Measurements from ENCODE around the gene FGF22. TPM values are rescaled to one million over a fixed set of nuclear protein-coding genes. Genes with fewer than 3 reads are reported as not detected.
"Not testable (repeated sequence)": the region's sequence is repeated elsewhere in the genome, so short reads cannot be mapped to it uniquely, and the experiment has no call there.

The FGF22 gene
- total RNA-seq, 1 donor, result 0.10 TPM

GRCh38 chr19:602391-603301 lies 37.0 kb upstream of the FGF22 start:
- no peaks in the 10 kb centered on the region for H3K4me1 ChIP-seq (ENCODE audit: insufficient read depth, low read length)
- H3K27me3 ChIP-seq (ENCODE audit: insufficient read depth, low read length), result no peaks in the 10 kb centered on the region
- no peak overlapping the region for H3K4me3 ChIP-seq (ENCODE audit: low read length)
- H3K9me3 ChIP-seq (ENCODE audit: low read depth, low read length), result no peaks in the 10 kb centered on the region

- not testable (repeated sequence) for H3K4me3 ChIP-seq (ENCODE audit: low read length); H3K4me1 ChIP-seq (ENCODE audit: insufficient read depth, low read length); H3K9me3 ChIP-seq (ENCODE audit: low read depth, low read length); H3K27me3 ChIP-seq (ENCODE audit: insufficient read depth, low read length)
Observed at GRCh38 chr19:603302-603639, 36.4 kb upstream of the FGF22 start.

GRCh38 chr19:603779-604178 lies 35.9 kb upstream of the FGF22 start:
- not testable (repeated sequence) for H3K27me3 ChIP-seq (ENCODE audit: insufficient read depth, low read length); H3K4me1 ChIP-seq (ENCODE audit: insufficient read depth, low read length); H3K4me3 ChIP-seq (ENCODE audit: low read length); H3K9me3 ChIP-seq (ENCODE audit: low read depth, low read length)

- Histone ChIP-seq H3K4me1 (ENCODE audit: insufficient read depth, low read length) (peaks cover 10% of the 10 kb centered on the region), H3K4me3 (ENCODE audit: low read length) (no peak overlapping the region), H3K9me3 (ENCODE audit: low read depth, low read length) (no peaks in the 10 kb centered on the region), H3K27me3 (ENCODE audit: insufficient read depth, low read length) (no peaks in the 10 kb centered on the region)
Observed at GRCh38 chr19:604355-604754, 35.3 kb upstream of the FGF22 start.

GRCh38 chr19:605061-605971 lies 34.4 kb upstream of the FGF22 start:
- peaks cover 19% of the 10 kb centered on the region for H3K4me1 ChIP-seq (ENCODE audit: insufficient read depth, low read length)
- not testable (repeated sequence) for H3K4me3 ChIP-seq (ENCODE audit: low read length); H3K9me3 ChIP-seq (ENCODE audit: low read depth, low read length); H3K27me3 ChIP-seq (ENCODE audit: insufficient read depth, low read length)

- Histone ChIP-seq H3K27me3 (ENCODE audit: insufficient read depth, low read length) (no peaks in the 10 kb centered on the region), H3K4me1 (ENCODE audit: insufficient read depth, low read length) (peaks cover 30% of the 10 kb centered on the region)
Observed at GRCh38 chr19:607301-608154, 32.2 kb upstream of the FGF22 start.

GRCh38 chr19:608155-609003 lies 31.3 kb upstream of the FGF22 start:
- Histone ChIP-seq H3K9me3 (ENCODE audit: low read depth, low read length) (no peaks in the 10 kb centered on the region), H3K4me3 (ENCODE audit: low read length) (no peak overlapping the region), H3K27me3 (ENCODE audit: insufficient read depth, low read length) (no peaks in the 10 kb centered on the region), H3K4me1 (ENCODE audit: insufficient read depth, low read length) (peaks cover 30% of the 10 kb centered on the region)

More at GRCh38 chr19:607301-608154, 32.2 kb upstream of the FGF22 start:
- Histone ChIP-seq H3K9me3 (ENCODE audit: low read depth, low read length) (no peaks in the 10 kb centered on the region), H3K4me3 (ENCODE audit: low read length) (no peak overlapping the region)

GRCh38 chr19:609004-609346 lies 30.7 kb upstream of the FGF22 start:
- peaks cover 30% of the 10 kb centered on the region for H3K4me1 ChIP-seq (ENCODE audit: insufficient read depth, low read length)
- no peaks in the 10 kb centered on the region for H3K27me3 ChIP-seq (ENCODE audit: insufficient read depth, low read length)
- no peaks in the 10 kb centered on the region for H3K9me3 ChIP-seq (ENCODE audit: low read depth, low read length)
- H3K4me3 ChIP-seq (ENCODE audit: low read length), result no peak overlapping the region

- peaks cover 30% of the 10 kb centered on the region for H3K4me1 ChIP-seq (ENCODE audit: insufficient read depth, low read length)
- H3K27me3 ChIP-seq (ENCODE audit: insufficient read depth, low read length), result no peaks in the 10 kb centered on the region
- H3K9me3 ChIP-seq (ENCODE audit: low read depth, low read length), result no peaks in the 10 kb centered on the region
- peak overlapping the region; percentile 24 for H3K4me3 ChIP-seq (ENCODE audit: low read length)
Observed at GRCh38 chr19:610071-610800, 29.4 kb upstream of the FGF22 start.

- H3K4me1 ChIP-seq (ENCODE audit: insufficient read depth, low read length), result peaks cover 30% of the 10 kb centered on the region
Observed at GRCh38 chr19:610801-611480, 28.7 kb upstream of the FGF22 start.

GRCh38 chr19:611481-611868 lies 28.2 kb upstream of the FGF22 start:
- Histone ChIP-seq H3K27me3 (ENCODE audit: insufficient read depth, low read length) (no peaks in the 10 kb centered on the region), H3K4me1 (ENCODE audit: insufficient read depth, low read length) (peaks cover 30% of the 10 kb centered on the region), H3K4me3 (ENCODE audit: low read length) (no peak overlapping the region), H3K9me3 (ENCODE audit: low read depth, low read length) (no peaks in the 10 kb centered on the region)

More at GRCh38 chr19:610801-611480, 28.7 kb upstream of the FGF22 start:
- Histone ChIP-seq H3K9me3 (ENCODE audit: low read depth, low read length) (no peaks in the 10 kb centered on the region), H3K27me3 (ENCODE audit: insufficient read depth, low read length) (no peaks in the 10 kb centered on the region), H3K4me3 (ENCODE audit: low read length) (peak overlapping the region; percentile 24)

GRCh38 chr19:612941-613340 lies 26.7 kb upstream of the FGF22 start:
- peaks cover 30% of the 10 kb centered on the region for H3K4me1 ChIP-seq (ENCODE audit: insufficient read depth, low read length)

More at GRCh38 chr19:612941-613340, 26.7 kb upstream of the FGF22 start:
- H3K9me3 ChIP-seq (ENCODE audit: low read depth, low read length), result no peaks in the 10 kb centered on the region
- no peaks in the 10 kb centered on the region for H3K27me3 ChIP-seq (ENCODE audit: insufficient read depth, low read length)
- H3K4me3 ChIP-seq (ENCODE audit: low read length), result no peak overlapping the region
